ENCODE measurements around the gene OLFML1. TPM values are rescaled to one million over a fixed set of nuclear protein-coding genes. Genes with fewer than 3 reads are reported as not detected.

The OLFML1 gene
- total RNA-seq, 2 donors from 2014 or later: 2.8 to 4.5 TPM

DNA sequence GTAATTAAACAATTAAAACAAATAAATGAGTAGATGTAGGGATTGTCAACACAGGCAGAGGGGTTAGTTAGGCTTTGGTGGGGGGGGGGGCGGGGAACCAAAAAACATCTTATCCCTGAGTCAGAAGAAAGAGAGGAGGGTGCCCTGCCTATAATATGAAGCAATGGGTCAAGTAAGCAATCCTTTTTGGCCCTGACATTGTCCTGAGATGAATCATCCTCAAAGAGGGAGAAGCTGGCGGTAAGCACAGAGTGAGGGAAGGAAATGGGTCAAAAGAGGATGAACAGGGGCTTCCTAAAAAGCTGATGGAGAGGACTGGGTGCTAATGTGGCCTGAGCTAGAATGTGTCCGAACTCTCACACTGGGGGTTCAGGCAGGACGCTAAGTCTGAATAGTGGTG is 4.7 kb downstream of the OLFML1 start:
- no peaks in the 10 kb centered on the region for H3K27me3 ChIP-seq
- DNase-seq: no peak
- H3K4me1 ChIP-seq: no peaks in the 10 kb centered on the region
- no peak overlapping the region for H3K4me3 ChIP-seq
- H3K9ac ChIP-seq (ENCODE audit: low read depth in 2 of 2, low read length in 2 of 2): no peak overlapping the region
- H3K27ac ChIP-seq: no peak overlapping the region
- intact Hi-C loops (cut with DNase I): no loop called here
- TF ChIP-seq, protein P1, sequence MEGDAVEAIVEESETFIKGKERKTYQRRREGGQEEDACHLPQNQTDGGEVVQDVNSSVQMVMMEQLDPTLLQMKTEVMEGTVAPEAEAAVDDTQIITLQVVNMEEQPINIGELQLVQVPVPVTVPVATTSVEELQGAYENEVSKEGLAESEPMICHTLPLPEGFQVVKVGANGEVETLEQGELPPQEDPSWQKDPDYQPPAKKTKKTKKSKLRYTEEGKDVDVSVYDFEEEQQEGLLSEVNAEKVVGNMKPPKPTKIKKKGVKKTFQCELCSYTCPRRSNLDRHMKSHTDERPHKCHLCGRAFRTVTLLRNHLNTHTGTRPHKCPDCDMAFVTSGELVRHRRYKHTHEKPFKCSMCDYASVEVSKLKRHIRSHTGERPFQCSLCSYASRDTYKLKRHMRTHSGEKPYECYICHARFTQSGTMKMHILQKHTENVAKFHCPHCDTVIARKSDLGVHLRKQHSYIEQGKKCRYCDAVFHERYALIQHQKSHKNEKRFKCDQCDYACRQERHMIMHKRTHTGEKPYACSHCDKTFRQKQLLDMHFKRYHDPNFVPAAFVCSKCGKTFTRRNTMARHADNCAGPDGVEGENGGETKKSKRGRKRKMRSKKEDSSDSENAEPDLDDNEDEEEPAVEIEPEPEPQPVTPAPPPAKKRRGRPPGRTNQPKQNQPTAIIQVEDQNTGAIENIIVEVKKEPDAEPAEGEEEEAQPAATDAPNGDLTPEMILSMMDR (IDR thresholded peaks at IDR 0.05): no peak
- no peaks in the 10 kb centered on the region for H3K9me3 ChIP-seq
- H3K36me3 ChIP-seq: no peaks in the 10 kb centered on the region

DNA sequence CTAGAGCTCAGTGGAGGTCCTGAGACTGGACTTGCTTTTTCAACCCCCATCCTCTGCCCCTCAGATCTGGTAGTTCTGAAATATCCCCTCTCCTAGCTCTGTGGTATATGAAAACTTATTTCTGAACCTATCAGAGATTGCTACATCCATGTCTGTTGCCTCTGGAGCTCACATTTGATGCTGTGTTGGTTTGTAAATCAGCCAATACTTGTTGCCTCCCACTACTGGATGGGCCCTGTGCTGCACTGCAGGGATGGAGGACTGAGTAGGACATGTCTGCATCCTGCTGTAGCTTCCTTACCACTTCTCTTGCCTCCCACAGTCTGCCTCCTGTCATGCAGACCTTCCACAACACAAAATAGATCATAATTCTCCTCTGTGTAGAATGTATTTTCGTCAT is 5.2 kb downstream of the OLFML1 start:
- H3K4me3 ChIP-seq: no peak overlapping the region
- H3K27ac ChIP-seq: no peak overlapping the region
- DNase-seq: no peak
- no peaks in the 10 kb centered on the region for H3K9me3 ChIP-seq
- no peak overlapping the region for H3K9ac ChIP-seq (ENCODE audit: low read depth in 2 of 2, low read length in 2 of 2)
- no peaks in the 10 kb centered on the region for H3K36me3 ChIP-seq
- H3K4me1 ChIP-seq: no peaks in the 10 kb centered on the region
- no peaks in the 10 kb centered on the region for H3K27me3 ChIP-seq
- intact Hi-C loops (cut with DNase I): no loop called here
- TF ChIP-seq, protein P1 (IDR thresholded peaks at IDR 0.05): no peak

DNA sequence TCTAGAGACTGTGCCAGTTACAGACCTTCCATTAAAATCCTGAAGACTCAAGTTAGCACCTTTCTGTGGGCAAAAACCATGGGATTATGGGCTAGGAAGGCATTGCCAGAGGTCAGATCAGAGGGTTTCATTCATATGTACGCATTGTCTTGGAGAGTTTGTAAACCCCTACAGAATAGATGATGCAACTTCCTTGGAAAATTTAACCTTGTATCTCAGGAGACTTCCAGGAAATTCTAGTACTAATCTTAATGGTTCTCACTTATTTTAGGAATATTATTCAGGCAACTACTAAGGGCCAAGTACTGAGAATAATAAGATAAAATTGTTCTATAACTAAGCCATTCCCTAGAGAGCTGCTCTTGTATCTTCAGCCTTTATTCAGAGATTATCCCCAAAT is 6.9 kb downstream of the OLFML1 start:
- Histone ChIP-seq H3K4me3 (no peak overlapping the region), H3K36me3 (no peaks in the 10 kb centered on the region), H3K27me3 (no peaks in the 10 kb centered on the region), H3K9ac (ENCODE audit: low read depth in 2 of 2, low read length in 2 of 2) (no peak overlapping the region), H3K9me3 (no peaks in the 10 kb centered on the region), H3K4me1 (no peaks in the 10 kb centered on the region), H3K27ac (no peak overlapping the region)
- TF ChIP-seq, protein P1 (IDR thresholded peaks at IDR 0.05): no peak
- intact Hi-C loops (cut with DNase I): no loop called here
- DNase-seq: no peak

DNA sequence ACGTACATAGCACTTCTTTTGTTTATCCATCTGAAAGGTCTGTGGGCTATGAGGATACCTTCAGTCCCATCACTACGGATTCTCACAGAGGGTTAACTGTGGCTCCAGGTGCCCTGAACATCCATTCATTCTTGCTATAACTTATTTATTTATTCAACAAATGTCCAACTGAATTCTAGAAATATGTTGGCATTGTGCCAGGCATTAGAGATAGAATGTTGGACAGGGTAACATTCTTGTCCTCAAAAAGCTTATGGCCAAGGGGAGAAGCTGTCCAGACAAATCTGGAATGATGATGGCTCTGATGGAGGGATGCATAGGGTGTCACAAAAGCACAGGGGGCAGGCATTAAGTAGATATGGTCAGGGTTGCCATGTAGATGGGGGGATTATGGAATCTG is 8.4 kb downstream of the OLFML1 start:
- TF ChIP-seq, protein P1 (IDR thresholded peaks at IDR 0.05): no peak
- intact Hi-C loops (cut with DNase I): no loop called here
- Histone ChIP-seq H3K4me3 (no peak overlapping the region), H3K4me1 (no peaks in the 10 kb centered on the region), H3K27me3 (no peaks in the 10 kb centered on the region), H3K36me3 (no peaks in the 10 kb centered on the region), H3K9me3 (no peaks in the 10 kb centered on the region), H3K27ac (no peak overlapping the region), H3K9ac (ENCODE audit: low read depth in 2 of 2, low read length in 2 of 2) (no peak overlapping the region)
- DNase-seq: no peak

DNA sequence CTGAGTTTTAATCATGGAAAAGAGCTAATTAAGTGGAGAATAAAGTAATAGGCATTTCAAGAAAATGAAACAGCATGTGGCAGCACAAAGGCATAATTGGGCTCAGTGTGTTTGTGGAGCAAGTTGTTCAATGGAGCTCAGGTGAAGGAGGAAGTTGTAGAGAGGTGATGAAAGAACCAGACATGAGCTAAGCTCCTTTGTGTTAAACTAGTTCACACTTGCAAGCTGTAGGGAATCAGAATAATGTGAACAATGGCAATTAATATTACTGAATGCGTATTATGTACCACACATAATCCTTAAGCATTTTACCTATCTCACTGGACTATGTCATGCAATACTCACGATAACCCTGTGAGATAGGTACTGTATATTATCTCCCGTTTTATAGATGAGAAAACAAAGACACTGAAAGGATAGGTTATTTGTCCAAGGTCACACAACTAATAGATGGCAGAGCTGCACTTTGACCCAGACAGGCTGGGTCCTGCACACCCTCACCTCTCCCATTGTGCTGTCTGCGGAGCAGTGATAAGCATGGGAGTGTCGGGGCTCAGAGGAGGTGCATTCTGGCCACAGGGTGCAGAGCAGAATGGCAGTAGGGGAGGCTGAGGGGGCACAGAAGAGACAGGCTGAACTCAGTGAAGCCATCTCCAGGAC is 8.9 kb downstream of the OLFML1 start:
- intact Hi-C loops (cut with DNase I): no loop called here
- TF ChIP-seq, protein P1 (IDR thresholded peaks at IDR 0.05): no peak
- Histone ChIP-seq H3K27ac (no peak overlapping the region), H3K9me3 (no peaks in the 10 kb centered on the region), H3K9ac (ENCODE audit: low read depth in 2 of 2, low read length in 2 of 2) (no peak overlapping the region), H3K4me3 (no peak overlapping the region), H3K27me3 (no peaks in the 10 kb centered on the region), H3K4me1 (no peaks in the 10 kb centered on the region), H3K36me3 (no peaks in the 10 kb centered on the region)
- no peak for DNase-seq
